Measurements from ENCODE around the gene MCM5. TPM values are rescaled to one million over a fixed set of nuclear protein-coding genes. Genes with fewer than 3 reads are reported as not detected.
A peak's percentile ranks its signal among the peaks of the same experiment; 100 is the strongest.

The MCM5 gene
- total and polyA plus RNA-seq, 2 of the 13 experiments (the other 11 are each of a cell fraction or from before 2014, with no cell fraction given), result 40.2 to 93.5 TPM

GRCh38 chr22:35376728-35377472 lies 23.0 kb upstream of the MCM5 start (continued):
- peak; percentile 85 for TF ChIP-seq HIVEP1 (CRISPR knock-in tag; IDR thresholded peaks at IDR 0.05)
- TF ChIP-seq MEF2D (CRISPR knock-in tag; IDR thresholded peaks at IDR 0.05), result no peak; the same call in 1 of the 2 replicates
- TF ChIP-seq ZNF691 (CRISPR knock-in tag; IDR thresholded peaks at IDR 0.05; ENCODE audit: borderline replicate concordance, low read depth), result peak; percentile 59; the same call in 1 of the 2 replicates
- TF ChIP-seq ZNF274 (CRISPR knock-in tag; IDR thresholded peaks at IDR 0.05), result no peak
- 0 out of 2 replicates have a peak, but pooled peaks have one; percentile 48 for TF ChIP-seq CAMTA2 (CRISPR knock-in tag; IDR thresholded peaks at IDR 0.05; ENCODE audit: borderline replicate concordance)
- peak; percentile 95 for TF ChIP-seq PPARG (CRISPR knock-in tag; conservative IDR thresholded peaks at IDR 0.05)
- TF ChIP-seq RNF219 (CRISPR knock-in tag; IDR thresholded peaks at IDR 0.05), result no peak
- TF ChIP-seq ATF7-NPFF (CRISPR knock-in tag; IDR thresholded peaks at IDR 0.05; ENCODE audit: low read depth), result no peak
- TF ChIP-seq PRDM10 (CRISPR knock-in tag; IDR thresholded peaks at IDR 0.05; ENCODE audit: low read depth), result no peak
- 0 out of 2 replicates have a peak, but pooled peaks have one; percentile 65 for TF ChIP-seq SMAD3 (CRISPR knock-in tag; IDR thresholded peaks at IDR 0.05)
- TF ChIP-seq ZNF576 (CRISPR knock-in tag; IDR thresholded peaks at IDR 0.05), result no peak
- TF ChIP-seq ZNF556 (CRISPR knock-in tag; IDR thresholded peaks at IDR 0.05; ENCODE audit: borderline replicate concordance), result peak; percentile 71; the same call in 1 of the 2 replicates
- TF ChIP-seq ZNF138 (CRISPR knock-in tag; IDR thresholded peaks at IDR 0.05; ENCODE audit: low read depth), result 0 out of 2 replicates have a peak, but pooled peaks have one; percentile 60
- TF ChIP-seq PHF20 (CRISPR knock-in tag; IDR thresholded peaks at IDR 0.05), result 0 out of 2 replicates have a peak, but pooled peaks have one; percentile 16
- TF ChIP-seq U2AF1 (optimal IDR thresholded peaks at IDR 0.05; ENCODE audit: low read depth, low read length), result no peak
- TF ChIP-seq ZFYVE20 (CRISPR knock-in tag; IDR thresholded peaks at IDR 0.05; ENCODE audit: borderline replicate concordance, low read depth), result no peak
- 0 out of 2 replicates have a peak, but pooled peaks have one; percentile 57 for TF ChIP-seq KDM5B (CRISPR knock-in tag; IDR thresholded peaks at IDR 0.05; ENCODE audit: borderline replicate concordance)
- TF ChIP-seq ZNF660 (CRISPR knock-in tag; IDR thresholded peaks at IDR 0.05; ENCODE audit: borderline replicate concordance, low read depth), result no peak

Data from HepG2 (cell line).